GM23248 (cell line): Measurements from ENCODE around the gene ABLIM1. TPM values are rescaled to one million over a fixed set of nuclear protein-coding genes. Genes with fewer than 3 reads are reported as not detected.

ENCODE experiments used
- DNase-seq: peaks from one replicate; pipeline ENCODE4 v3.0.0-alpha.2; 2015
- H2AFZ ChIP-seq: fragments of 200-600 bp; sonication (generic); 2 replicates; pipeline ENCODE4 v1.6.1; 2016; ENCODE audit warnings: antibody characterized with exemption
- H3F3A ChIP-seq: fragments of 200-600 bp; sonication (generic); 2 replicates; pipeline ENCODE4 v1.6.1; 2016; ENCODE audit warnings: mild to moderate bottlenecking, antibody characterized with exemption, mixed run types; ENCODE audit not compliant: insufficient read depth
- H3K27ac ChIP-seq: fragments of 200-600 bp; sonication (generic); 2 replicates; pipeline ENCODE4 v1.5.1; 2016; ENCODE audit warnings: mild to moderate bottlenecking
- H3K27me3 ChIP-seq: fragments of 200-600 bp; sonication (generic); replicated peaks from 2 replicates; pipeline ENCODE4 v1.6.1; 2016; ENCODE audit warnings: mild to moderate bottlenecking; ENCODE audit not compliant: insufficient read depth
- H3K36me3 ChIP-seq: fragments of 200-600 bp; sonication (generic); 2 replicates; pipeline ENCODE4 v1.6.1; 2016; ENCODE audit warnings: low read depth, mild to moderate bottlenecking
- H3K4me1 ChIP-seq: fragments of 200-600 bp; sonication (generic); 2 replicates; pipeline ENCODE4 v1.6.1; 2016; ENCODE audit warnings: mild to moderate bottlenecking; ENCODE audit not compliant: insufficient read depth
- H3K4me2 ChIP-seq: fragments of 200-600 bp; sonication (generic); one replicate; pipeline ENCODE4 v1.6.1; 2016; ENCODE audit warnings: mild to moderate bottlenecking; ENCODE audit not compliant: unreplicated experiment
- H3K4me3 ChIP-seq: fragments of 200-600 bp; sonication (generic); 2 replicates; pipeline ENCODE4 v1.5.1; 2016; ENCODE audit warnings: mild to moderate bottlenecking
- H3K79me2 ChIP-seq: fragments of 200-600 bp; sonication (generic); 2 replicates; pipeline ENCODE4 v1.6.1; 2016; ENCODE audit warnings: mild to moderate bottlenecking; ENCODE audit not compliant: insufficient read depth
- H3K9ac ChIP-seq: fragments of 200-600 bp; sonication (generic); 2 replicates; pipeline ENCODE4 v1.6.1; 2016; ENCODE audit warnings: mild to moderate bottlenecking
- H3K9me2 ChIP-seq: fragments of 200-600 bp; sonication (generic); 2 replicates; pipeline ENCODE4 v1.6.1; 2016; ENCODE audit warnings: mixed run types, mild to moderate bottlenecking, moderate library complexity; ENCODE audit not compliant: insufficient read depth
- H3K9me3 ChIP-seq: fragments of 200-600 bp; sonication (generic); one replicate; pipeline ENCODE4 v1.6.1; 2017; ENCODE audit warnings: low read depth
- H4K20me1 ChIP-seq: fragments of 200-600 bp; sonication (generic); 2 replicates; pipeline ENCODE4 v1.6.0; 2016; ENCODE audit not compliant: insufficient read depth
- EZH2 ChIP-seq: fragments of 200-600 bp; sonication (generic); IDR thresholded peaks from 2 replicates; pipeline ENCODE4 v1.6.1; 2018; ENCODE audit warnings: antibody characterized with exemption, mild to moderate bottlenecking; ENCODE audit not compliant: insufficient read depth, poor library complexity, severe bottlenecking
- EZH2phosphoT487 ChIP-seq: fragments of 200-600 bp; sonication (generic); IDR thresholded peaks from 2 replicates; pipeline ENCODE4 v1.6.1; 2018; ENCODE audit warnings: antibody characterized with exemption, moderate library complexity, mild to moderate bottlenecking, low read depth; ENCODE audit not compliant: insufficient read depth
- WGBS, 2 experiments: methylation state at CpG; one replicate each; pipeline ENCODE4 v1.1.6; 2015 to 2017; ENCODE audit warnings: low lambda C conversion rate in 2 of 2, low coverage in 1 of 2; ENCODE audit errors: missing lambda C conversion rate in 2 of 2; 5-methylcytosine and 5-hydroxymethylcytosine counted together
- in situ Hi-C: fragments of 300-500 bp; cut with MboI; formaldehyde crosslinking; loops from 2 replicates; pipeline ENCODE4 v1.15.0; 2020
- polyA plus RNA-seq: library from polyadenylated mRNA; unstranded; fragments of >200 nt; fragmentation: Nextera tagmentation; extraction: Ambion mirVana; gene quantifications from 2 replicates; pipeline ENCODE4 v1.2.1, GENCODE V29; 2016
- total RNA-seq: library from RNA; depleted of rRNA; stranded (reverse); fragments of >200 nt; shearing (Covaris generic); gene quantifications from 2 replicates; pipeline ENCODE4 v1.2.3, GENCODE V29; 2014

The ABLIM1 gene
- total and polyA plus RNA-seq, 2 experiments from 2014 or later: 0.54 to 0.78 TPM

DNA sequence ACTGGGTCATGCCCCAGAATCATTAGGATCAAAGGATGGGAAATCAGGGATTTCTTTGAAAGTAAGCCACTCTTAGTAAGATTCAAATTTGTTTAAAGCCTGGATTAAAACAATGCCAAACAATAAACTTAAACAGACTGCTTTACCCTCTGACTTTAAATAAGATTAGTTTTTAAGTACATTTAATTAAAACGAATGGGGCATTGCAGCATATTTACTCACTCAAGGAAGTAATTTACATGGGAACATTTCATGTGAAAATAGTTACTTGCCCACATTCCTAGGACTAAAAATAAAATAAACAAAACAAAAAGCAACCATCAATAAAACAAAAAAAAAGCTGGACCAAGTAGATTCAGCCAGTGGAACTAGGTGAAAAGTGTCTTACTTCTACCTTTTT is 7.8 kb downstream of the ABLIM1 start:
- Histone ChIP-seq H2AFZ (no peak overlapping the region), H3K4me1 (peaks cover 18% of the 10 kb centered on the region), H3K9me2 (no peaks in the 10 kb centered on the region), H4K20me1 (no peaks in the 10 kb centered on the region), H3K4me2 (no peak overlapping the region), H3K79me2 (no peaks in the 10 kb centered on the region), H3K36me3 (no peaks in the 10 kb centered on the region), H3K4me3 (no peak overlapping the region), H3K9me3 (no peaks in the 10 kb centered on the region), H3K27me3 (peaks cover 19% of the 10 kb centered on the region), H3F3A (peaks cover 11% of the 10 kb centered on the region), H3K27ac (no peak overlapping the region), H3K9ac (no peak overlapping the region)
- in situ Hi-C loops: no loop called here
- DNase-seq: no peak
- 8 to 11% methylated on average over 1 of the region's 1 CpG for WGBS, 2 experiments
- TF ChIP-seq EZH2 (no peak), EZH2phosphoT487 (no peak)

DNA sequence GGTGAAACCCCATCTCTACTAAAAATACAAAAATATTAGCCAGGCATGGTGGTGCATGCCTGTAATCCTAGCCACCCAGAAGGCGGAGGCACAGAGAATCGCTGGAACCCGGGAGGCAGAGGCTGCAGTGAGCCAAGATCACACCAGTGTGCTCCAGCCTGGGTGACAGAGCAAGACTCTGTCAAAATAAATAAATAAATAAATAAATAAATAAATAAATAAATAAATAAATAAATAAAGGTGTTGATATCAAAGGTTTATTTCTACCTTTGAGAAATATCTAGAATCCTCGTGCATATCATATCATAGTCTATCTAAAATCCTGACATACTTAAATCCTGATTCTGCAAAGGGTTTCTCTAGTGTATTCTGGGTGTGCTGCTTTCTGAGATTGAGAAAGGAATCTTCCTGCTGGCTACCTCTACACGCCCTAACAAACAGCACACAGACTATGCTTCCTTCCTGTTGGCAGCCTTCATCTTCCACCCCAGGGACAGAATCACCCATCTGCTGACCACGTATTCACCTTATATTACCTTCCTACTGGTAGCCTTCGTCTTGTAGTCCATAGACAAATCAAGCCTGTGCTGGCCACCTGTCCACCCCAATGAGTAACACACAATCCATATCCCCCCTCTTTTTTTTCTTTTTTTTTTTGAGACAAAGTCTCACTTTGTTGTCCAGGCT is 8.7 kb downstream of the ABLIM1 start:
- Histone ChIP-seq H3F3A (peaks cover 11% of the 10 kb centered on the region), H3K36me3 (no peaks in the 10 kb centered on the region), H3K4me1 (peaks cover 18% of the 10 kb centered on the region), H3K4me2 (no peak overlapping the region), H3K79me2 (no peaks in the 10 kb centered on the region), H3K4me3 (no peak overlapping the region), H3K9me3 (no peaks in the 10 kb centered on the region), H2AFZ (no peak overlapping the region), H3K27me3 (peaks cover 20% of the 10 kb centered on the region), H3K27ac (no peak overlapping the region), H3K9me2 (no peaks in the 10 kb centered on the region), H3K9ac (no peak overlapping the region), H4K20me1 (no peaks in the 10 kb centered on the region)
- DNase-seq: no peak
- in situ Hi-C loops: no loop called here
- TF ChIP-seq EZH2: no peak
- no peak for TF ChIP-seq EZH2phosphoT487
- 86 to 90% methylated on average over 7 of the region's 7 CpGs for WGBS, 2 experiments

DNA sequence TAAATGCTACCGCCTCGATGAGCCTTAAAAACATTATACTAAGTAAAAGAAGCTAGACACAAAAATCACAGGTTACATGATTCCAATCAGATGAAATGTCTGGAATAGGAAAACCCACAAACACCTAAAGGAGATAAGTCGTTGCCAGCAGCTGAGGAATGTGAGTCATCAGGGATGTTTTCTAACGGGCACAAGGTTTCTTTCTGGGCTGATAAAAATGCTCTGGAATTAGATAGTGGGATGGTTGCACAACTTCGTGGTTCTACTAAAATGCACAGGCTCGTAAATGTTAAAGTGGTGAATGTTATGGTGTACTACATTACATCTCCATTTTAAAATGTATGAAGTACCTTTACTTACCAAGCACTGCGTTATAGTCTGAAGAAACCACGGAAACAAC is 9.7 kb downstream of the ABLIM1 start:
- no peaks in the 10 kb centered on the region for H3K9me2 ChIP-seq
- H2AFZ ChIP-seq: no peak overlapping the region
- H3F3A ChIP-seq: peaks cover 11% of the 10 kb centered on the region
- H3K4me2 ChIP-seq: peak overlapping the region; percentile 14
- no peaks in the 10 kb centered on the region for H3K79me2 ChIP-seq
- H3K4me3 ChIP-seq: no peak overlapping the region
- no peak overlapping the region for H3K27ac ChIP-seq
- WGBS, 2 experiments: 50 to 54% methylated on average over 8 of the region's 8 CpGs
- H3K9ac ChIP-seq: no peak overlapping the region
- no peaks in the 10 kb centered on the region for H3K36me3 ChIP-seq
- peak; percentile 64 for DNase-seq
- no peaks in the 10 kb centered on the region for H3K9me3 ChIP-seq
- H3K4me1 ChIP-seq: peaks cover 18% of the 10 kb centered on the region
- in situ Hi-C loops: no loop called here
- TF ChIP-seq EZH2phosphoT487: no peak
- no peak for TF ChIP-seq EZH2
- no peaks in the 10 kb centered on the region for H4K20me1 ChIP-seq
- H3K27me3 ChIP-seq: peaks cover 23% of the 10 kb centered on the region

DNA sequence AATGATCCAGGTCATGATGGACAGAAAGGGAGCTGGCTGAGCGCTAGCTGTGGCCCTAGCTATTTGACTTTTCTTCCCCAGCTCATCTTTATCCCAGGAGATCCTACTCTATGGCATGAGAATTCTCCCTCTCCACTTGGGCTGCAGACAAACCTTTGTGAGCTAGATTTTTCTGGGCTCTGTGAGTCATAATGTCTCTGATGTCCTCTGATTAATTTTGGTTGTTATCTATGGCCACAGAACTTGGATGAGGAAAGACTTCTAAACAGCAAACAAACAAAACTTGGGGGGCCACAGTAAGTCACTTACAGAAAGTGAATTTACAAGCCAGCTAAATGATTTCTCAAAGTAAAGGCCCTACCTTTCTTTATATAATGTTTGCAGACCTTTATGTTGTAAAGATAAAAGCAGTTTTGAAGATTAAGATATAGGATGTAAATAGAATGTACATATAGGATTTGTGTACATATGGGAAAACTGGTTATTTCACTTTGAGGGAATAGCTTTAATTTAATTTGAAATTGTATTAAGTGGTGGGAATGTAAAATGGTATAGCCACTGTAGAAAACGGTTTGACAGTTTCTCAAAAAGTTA is 10.4 kb downstream of the ABLIM1 start:
- Histone ChIP-seq H3K27me3 (peaks cover 30% of the 10 kb centered on the region), H3K79me2 (no peaks in the 10 kb centered on the region), H3K4me1 (peaks cover 18% of the 10 kb centered on the region), H3K4me2 (peak overlapping the region; percentile 28), H2AFZ (no peak overlapping the region), H3K27ac (no peak overlapping the region), H3K4me3 (no peak overlapping the region), H3F3A (peaks cover 11% of the 10 kb centered on the region), H3K9me3 (no peaks in the 10 kb centered on the region), H4K20me1 (no peaks in the 10 kb centered on the region), H3K9ac (no peak overlapping the region), H3K36me3 (no peaks in the 10 kb centered on the region), H3K9me2 (no peaks in the 10 kb centered on the region)
- 86 to 93% methylated on average over 2 of the region's 2 CpGs for WGBS, 2 experiments
- in situ Hi-C loops: no loop called here
- peak; percentile 42 for DNase-seq
- TF ChIP-seq EZH2 (no peak), EZH2phosphoT487 (no peak)
